Activated naive CD4-positive, alpha-beta T cell treated with anti-CD3 and anti-CD28 coated beads, Interleukin-2, amount 50 U/mL, for 24 hours (primary cell): ENCODE data around the gene OR2B2.
A peak's percentile ranks its signal among the peaks of the same experiment; 100 is the strongest.

Source experiments
- H3K27ac Mint-ChIP-seq: one replicate; pipeline ENCODE4 v1.8.0; 2021; ENCODE audit warnings: mild to moderate bottlenecking, mixed read lengths
- H3K27me3 Mint-ChIP-seq: one replicate; pipeline ENCODE4 v1.8.0; 2021; ENCODE audit warnings: mixed read lengths
- H3K36me3 Mint-ChIP-seq: one replicate; pipeline ENCODE4 v1.8.0; 2021; ENCODE audit warnings: mixed read lengths
- H3K4me1 Mint-ChIP-seq: one replicate; pipeline ENCODE4 v1.8.0; 2021; ENCODE audit warnings: mixed read lengths
- H3K4me3 Mint-ChIP-seq: one replicate; pipeline ENCODE4 v1.8.0; 2021; ENCODE audit warnings: mild to moderate bottlenecking, mixed read lengths
- H3K9me3 Mint-ChIP-seq: one replicate; pipeline ENCODE4 v1.8.0; 2021; ENCODE audit warnings: mixed read lengths

The OR2B2 gene

GRCh38 chr6:27899543-27899942 is 12.7 kb downstream of the OR2B2 start:
- H3K4me3 Mint-ChIP-seq, result no peak overlapping the region
- H3K4me1 Mint-ChIP-seq, result peaks cover 7% of the 10 kb centered on the region
- no peaks in the 10 kb centered on the region for H3K27me3 Mint-ChIP-seq
- no peak overlapping the region for H3K27ac Mint-ChIP-seq
- no peaks in the 10 kb centered on the region for H3K36me3 Mint-ChIP-seq
- no peaks in the 10 kb centered on the region for H3K9me3 Mint-ChIP-seq

DNA sequence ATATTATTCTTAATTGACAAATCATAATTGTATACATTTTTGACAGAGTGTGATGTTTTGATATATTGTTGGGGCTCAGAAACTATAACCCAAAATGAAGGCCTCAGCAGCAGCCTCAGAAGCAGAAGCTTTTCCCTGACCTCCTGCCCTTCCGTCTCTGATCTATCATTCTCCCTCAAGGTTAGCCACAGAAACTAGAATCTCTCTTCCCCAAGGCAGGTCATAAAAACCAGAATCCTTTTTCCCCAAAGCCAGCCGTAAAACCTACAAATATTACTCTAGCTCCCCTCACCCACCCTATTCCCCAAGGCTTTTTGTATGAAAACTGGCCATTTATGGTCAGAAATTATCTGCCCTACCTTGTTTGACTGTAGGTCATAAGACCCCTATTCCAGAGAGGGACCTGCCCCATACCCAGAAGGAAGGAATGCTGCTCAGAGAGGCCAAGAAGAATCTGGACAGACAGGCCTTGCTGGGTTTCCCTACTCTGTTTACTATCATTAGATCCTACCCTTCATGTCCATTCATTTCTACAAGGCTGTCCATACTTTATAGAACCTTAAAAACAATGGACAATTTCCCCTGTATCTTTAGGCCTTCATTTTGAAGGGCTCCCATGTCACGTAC is 14.5 kb downstream of the OR2B2 start:
- Mint-ChIP-seq H3K36me3 (no peaks in the 10 kb centered on the region), H3K4me3 (no peak overlapping the region), H3K4me1 (peaks cover 15% of the 10 kb centered on the region), H3K27me3 (no peaks in the 10 kb centered on the region), H3K27ac (peak overlapping the region; percentile 41), H3K9me3 (no peaks in the 10 kb centered on the region)

- H3K27ac Mint-ChIP-seq, result no peak overlapping the region
- no peaks in the 10 kb centered on the region for H3K27me3 Mint-ChIP-seq
- peaks cover 2% of the 10 kb centered on the region for H3K36me3 Mint-ChIP-seq
- H3K9me3 Mint-ChIP-seq, result peaks cover 2% of the 10 kb centered on the region
- peak overlapping the region; percentile 52 for H3K4me3 Mint-ChIP-seq
- peaks cover 16% of the 10 kb centered on the region for H3K4me1 Mint-ChIP-seq
These were observed 15.8 kb downstream of the OR2B2 start for GRCh38 chr6:27896398-27896796.

GRCh38 chr6:27894839-27895762 is 17.1 kb downstream of the OR2B2 start:
- H3K4me1 Mint-ChIP-seq, result peaks cover 20% of the 10 kb centered on the region
- H3K36me3 Mint-ChIP-seq, result peaks cover 2% of the 10 kb centered on the region
- H3K9me3 Mint-ChIP-seq, result peaks cover 3% of the 10 kb centered on the region
- H3K27me3 Mint-ChIP-seq, result no peaks in the 10 kb centered on the region
- H3K4me3 Mint-ChIP-seq, result no peak overlapping the region
- no peak overlapping the region for H3K27ac Mint-ChIP-seq

DNA sequence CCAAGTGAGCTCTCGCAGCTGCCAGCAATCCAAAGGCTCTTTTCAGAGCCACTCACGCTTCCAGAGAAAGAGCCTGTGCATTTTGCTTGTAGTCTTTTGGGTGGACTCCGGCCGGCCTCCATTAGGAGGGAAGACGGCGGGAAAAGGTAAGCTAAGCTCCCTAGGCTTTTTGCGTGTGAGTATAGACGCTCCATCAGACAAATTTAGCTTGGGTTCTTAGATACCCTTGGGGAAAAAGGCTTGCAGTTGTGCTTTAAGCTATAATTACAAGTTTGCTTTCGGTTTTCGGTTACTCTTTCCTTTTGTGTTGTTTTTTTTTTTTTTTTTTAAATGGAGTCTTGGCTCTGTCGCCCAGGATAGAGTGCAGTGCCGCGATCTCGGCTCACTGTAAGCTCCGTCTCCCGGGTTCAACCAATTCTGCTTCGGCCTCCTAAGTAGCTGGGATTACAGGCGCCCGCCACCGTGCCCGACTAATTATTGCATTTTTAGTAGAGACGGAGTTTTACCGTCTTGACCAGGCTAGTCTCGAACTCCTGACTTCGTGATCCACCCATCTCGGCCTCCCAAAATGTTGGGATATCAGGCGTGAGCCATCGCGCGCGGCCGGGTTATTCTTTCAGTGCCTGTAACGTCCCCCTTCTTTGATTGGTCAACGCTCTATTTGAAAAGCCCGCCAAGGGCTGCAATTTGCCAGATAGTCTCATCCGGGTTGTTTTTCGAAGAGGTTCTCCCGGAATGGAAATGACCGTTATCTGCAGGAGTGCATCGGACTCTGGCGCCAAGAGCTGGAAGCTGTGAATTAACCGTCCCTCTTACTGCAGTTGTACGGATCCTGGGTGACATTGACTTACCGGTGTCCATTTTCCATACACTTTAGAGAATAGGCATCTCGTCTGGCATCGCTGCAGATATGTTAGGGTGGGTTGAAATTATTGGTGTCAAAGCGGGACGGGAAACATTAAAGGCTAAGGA is 18.1 kb downstream of the OR2B2 start:
- Mint-ChIP-seq H3K36me3 (peaks cover 2% of the 10 kb centered on the region), H3K4me1 (peaks cover 20% of the 10 kb centered on the region), H3K27me3 (no peaks in the 10 kb centered on the region), H3K4me3 (no peak overlapping the region), H3K9me3 (peaks cover 3% of the 10 kb centered on the region), H3K27ac (peak overlapping the region; percentile 98)

GRCh38 chr6:27893059-27893835 is 18.9 kb downstream of the OR2B2 start:
- Mint-ChIP-seq H3K9me3 (peaks cover 3% of the 10 kb centered on the region), H3K4me1 (peaks cover 20% of the 10 kb centered on the region), H3K27me3 (no peaks in the 10 kb centered on the region), H3K27ac (peak overlapping the region; percentile 98), H3K4me3 (no peak overlapping the region), H3K36me3 (peaks cover 2% of the 10 kb centered on the region)

- H3K27ac Mint-ChIP-seq, result peak overlapping the region; percentile 98
These were observed 19.5 kb downstream of the OR2B2 start for GRCh38 chr6:27892649-27893058.

DNA sequence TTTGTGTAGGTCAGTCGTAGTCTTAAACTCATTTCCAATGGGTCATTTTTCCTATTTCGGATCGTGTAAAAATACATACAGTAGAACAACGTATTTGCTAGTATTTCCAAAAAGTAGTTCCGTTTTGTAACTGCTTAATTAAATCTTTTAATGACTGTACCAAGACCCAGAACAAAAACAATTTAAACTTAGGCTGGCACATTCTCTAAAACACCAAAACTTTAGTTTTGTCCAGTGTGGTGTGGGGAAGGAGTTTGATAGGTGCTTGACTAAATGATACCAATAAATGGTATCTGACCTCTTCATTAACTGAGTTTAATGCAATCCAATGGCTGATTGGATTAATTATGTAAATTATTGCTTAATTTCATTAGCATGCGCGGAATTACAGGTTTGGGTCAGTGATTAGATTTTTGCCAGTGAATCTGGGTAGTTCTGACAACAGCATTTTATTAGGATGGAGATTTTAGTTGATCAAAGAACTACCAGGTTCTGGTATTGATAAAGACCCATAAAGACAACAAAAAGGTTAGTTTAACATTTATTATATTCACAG is 20.8 kb downstream of the OR2B2 start:
- H3K9me3 Mint-ChIP-seq, result peaks cover 3% of the 10 kb centered on the region
- peak overlapping the region; percentile 81 for H3K27ac Mint-ChIP-seq
- peaks cover 2% of the 10 kb centered on the region for H3K36me3 Mint-ChIP-seq
- H3K4me1 Mint-ChIP-seq, result peaks cover 20% of the 10 kb centered on the region
- no peaks in the 10 kb centered on the region for H3K27me3 Mint-ChIP-seq
- H3K4me3 Mint-ChIP-seq, result peak overlapping the region; percentile 77

More at GRCh38 chr6:27892649-27893058, 19.5 kb downstream of the OR2B2 start:
- H3K36me3 Mint-ChIP-seq, result peaks cover 2% of the 10 kb centered on the region
- H3K4me1 Mint-ChIP-seq, result peaks cover 20% of the 10 kb centered on the region
- H3K9me3 Mint-ChIP-seq, result peaks cover 3% of the 10 kb centered on the region
- no peaks in the 10 kb centered on the region for H3K27me3 Mint-ChIP-seq
- no peak overlapping the region for H3K4me3 Mint-ChIP-seq

DNA sequence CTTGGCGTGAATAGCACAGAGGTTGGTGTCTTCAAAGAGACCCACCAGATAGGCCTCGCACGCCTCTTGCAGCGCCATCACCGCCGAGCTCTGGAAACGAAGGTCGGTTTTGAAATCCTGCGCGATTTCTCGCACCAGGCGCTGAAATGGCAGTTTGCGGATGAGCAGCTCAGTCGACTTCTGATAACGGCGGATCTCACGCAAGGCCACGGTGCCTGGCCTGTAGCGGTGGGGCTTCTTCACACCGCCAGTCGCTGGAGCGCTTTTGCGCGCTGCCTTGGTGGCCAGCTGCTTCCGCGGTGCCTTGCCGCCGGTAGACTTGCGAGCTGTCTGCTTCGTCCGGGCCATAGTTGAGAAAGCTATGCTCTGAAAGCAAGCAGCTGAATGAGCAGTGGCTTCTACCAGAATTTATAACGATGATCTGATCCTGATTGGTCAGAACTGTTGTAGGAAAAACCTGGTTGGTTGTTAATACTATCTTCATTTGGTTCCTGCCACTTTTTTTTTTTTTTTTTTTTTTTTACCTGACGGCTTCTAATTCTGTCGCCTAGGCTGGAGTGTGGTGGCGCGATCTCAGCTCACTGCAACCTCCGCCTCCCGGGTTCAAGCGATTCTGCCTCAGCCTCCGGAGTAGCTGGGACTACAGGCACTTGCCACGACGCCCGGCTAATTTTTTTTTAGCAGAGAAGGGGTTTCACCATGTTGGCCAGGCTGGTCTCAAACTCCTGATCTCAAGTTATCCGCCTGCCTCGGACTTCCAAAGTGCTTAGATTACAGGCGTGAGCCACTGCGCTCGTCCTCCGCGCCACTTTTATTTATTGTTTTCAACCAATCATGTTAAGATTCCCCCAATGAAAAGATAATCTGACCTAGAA is 21.5 kb downstream of the OR2B2 start:
- no peaks in the 10 kb centered on the region for H3K27me3 Mint-ChIP-seq
- peak overlapping the region; percentile 77 for H3K4me3 Mint-ChIP-seq
- H3K36me3 Mint-ChIP-seq, result peaks cover 2% of the 10 kb centered on the region
- H3K9me3 Mint-ChIP-seq, result peaks cover 3% of the 10 kb centered on the region
- H3K27ac Mint-ChIP-seq, result peak overlapping the region; percentile 4
- H3K4me1 Mint-ChIP-seq, result peaks cover 20% of the 10 kb centered on the region

DNA sequence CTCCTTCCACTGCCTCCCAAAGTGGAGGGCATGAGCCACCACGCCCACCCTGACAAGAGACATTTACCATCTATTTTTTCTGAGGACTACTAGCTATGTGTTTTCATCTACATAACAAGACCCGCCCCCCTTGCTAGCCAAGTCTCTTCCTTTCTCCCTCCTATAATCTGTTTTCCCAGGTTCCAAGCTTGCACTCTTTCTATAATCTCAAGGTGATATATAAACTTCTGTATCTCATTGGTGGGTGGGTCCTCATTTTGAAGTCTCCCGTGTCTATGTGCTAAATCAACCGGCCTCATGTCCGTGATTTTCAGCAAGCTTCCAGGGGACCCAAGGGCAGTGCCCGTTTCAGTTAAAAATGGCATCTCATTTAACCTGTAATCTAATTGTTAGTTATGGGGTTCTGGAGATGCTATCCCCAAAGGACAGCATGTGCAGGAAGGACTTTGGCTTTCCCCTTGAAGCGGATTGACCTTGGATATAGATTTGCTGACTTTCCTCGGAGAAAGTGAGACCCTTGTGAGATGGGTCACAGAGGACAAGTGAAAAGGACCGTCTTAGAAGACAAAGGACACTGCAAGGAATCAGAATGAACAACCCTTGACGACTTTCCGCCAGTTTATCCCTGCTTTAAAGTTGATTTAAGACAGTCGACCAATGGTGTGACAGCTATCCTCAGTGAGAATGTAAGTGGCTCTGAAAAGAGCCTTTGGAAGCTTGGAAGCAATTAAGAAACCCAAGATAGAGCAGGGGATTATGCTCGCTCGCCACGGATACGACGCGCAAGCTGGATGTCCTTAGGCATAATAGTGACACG is 22.4 kb downstream of the OR2B2 start:
- peak overlapping the region; percentile 77 for H3K4me3 Mint-ChIP-seq
- H3K27me3 Mint-ChIP-seq, result no peaks in the 10 kb centered on the region
- H3K27ac Mint-ChIP-seq, result peak overlapping the region; percentile 4
- peaks cover 2% of the 10 kb centered on the region for H3K36me3 Mint-ChIP-seq
- H3K9me3 Mint-ChIP-seq, result peaks cover 3% of the 10 kb centered on the region
- peaks cover 20% of the 10 kb centered on the region for H3K4me1 Mint-ChIP-seq

- H3K27ac Mint-ChIP-seq, result no peak overlapping the region
- H3K27me3 Mint-ChIP-seq, result no peaks in the 10 kb centered on the region
- peaks cover 2% of the 10 kb centered on the region for H3K36me3 Mint-ChIP-seq
- H3K4me1 Mint-ChIP-seq, result peaks cover 20% of the 10 kb centered on the region
- no peak overlapping the region for H3K4me3 Mint-ChIP-seq
- H3K9me3 Mint-ChIP-seq, result peaks cover 3% of the 10 kb centered on the region
These were observed 22.9 kb downstream of the OR2B2 start for GRCh38 chr6:27889275-27889627.

DNA sequence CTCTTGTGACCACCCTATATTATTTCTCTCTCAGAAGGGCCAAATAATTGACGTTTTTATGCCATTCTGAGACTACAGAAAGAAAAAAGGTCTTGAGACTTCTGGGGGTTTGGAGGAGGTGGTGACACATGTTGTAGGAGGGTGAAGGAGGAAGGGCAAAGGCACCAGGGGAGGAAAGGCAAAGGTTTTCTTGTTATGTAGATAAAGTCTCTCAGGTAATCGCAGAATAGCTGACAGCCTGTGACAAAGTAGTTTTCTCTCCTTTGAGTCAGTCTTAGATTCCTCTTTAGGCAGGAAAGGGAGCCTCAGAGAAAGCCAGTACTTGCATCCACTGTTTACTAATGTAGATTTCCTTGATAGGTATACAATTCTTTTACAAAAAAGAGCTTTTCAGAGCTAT is 23.6 kb downstream of the OR2B2 start:
- Mint-ChIP-seq H3K27ac (no peak overlapping the region), H3K27me3 (no peaks in the 10 kb centered on the region), H3K4me3 (no peak overlapping the region), H3K36me3 (peaks cover 2% of the 10 kb centered on the region), H3K9me3 (peaks cover 3% of the 10 kb centered on the region), H3K4me1 (peaks cover 18% of the 10 kb centered on the region)

DNA sequence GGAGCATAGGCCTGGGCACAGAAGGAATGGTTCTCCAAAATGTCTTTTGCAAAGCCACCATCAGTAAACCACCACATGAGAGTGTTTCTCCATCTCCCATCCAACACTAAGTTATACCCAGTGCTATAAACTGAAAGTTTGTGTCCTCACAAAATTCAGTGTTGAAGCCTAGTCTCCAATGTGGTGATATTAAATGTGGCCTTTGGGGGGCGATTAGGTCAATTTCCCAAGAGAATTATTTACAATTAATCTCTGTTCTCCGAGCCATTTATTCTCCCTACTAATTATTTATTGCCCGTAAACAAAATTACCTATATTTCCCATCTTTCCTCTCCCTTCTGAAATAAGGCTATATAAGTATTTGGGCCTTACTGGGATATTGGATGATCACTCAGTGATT is 26.1 kb downstream of the OR2B2 start:
- Mint-ChIP-seq H3K27me3 (no peaks in the 10 kb centered on the region), H3K4me3 (no peak overlapping the region), H3K27ac (no peak overlapping the region)

More for the DNA sequence above, 26.1 kb downstream of the OR2B2 start:
- peaks cover under 1% of the 10 kb centered on the region for H3K4me1 Mint-ChIP-seq
- no peaks in the 10 kb centered on the region for H3K9me3 Mint-ChIP-seq
- H3K36me3 Mint-ChIP-seq, result no peaks in the 10 kb centered on the region
